Measurements from ENCODE around the gene LMNB1. TPM values are rescaled to one million over a fixed set of nuclear protein-coding genes. Genes with fewer than 3 reads are reported as not detected.
A peak's percentile ranks its signal among the peaks of the same experiment; 100 is the strongest.

LMNB1 gene
- total RNA-seq, 2 donors from 2014 or later, result 185 to 205 TPM

GRCh38 chr5:126884269-126884819 is 107.4 kb downstream of the LMNB1 start:
- no peaks in the 10 kb centered on the region for H3K36me3 ChIP-seq (ENCODE audit: control insufficient read depth, insufficient read depth, low read length)
- H3K4me1 ChIP-seq (ENCODE audit: control insufficient read depth, insufficient read depth, low read length), result peaks cover 10% of the 10 kb centered on the region
- H3K27ac ChIP-seq (ENCODE audit: low read depth, low read length), result no peak overlapping the region
- H3K27me3 ChIP-seq (ENCODE audit: control insufficient read depth, insufficient read depth, low read length, poor library complexity, severe bottlenecking), result no peaks in the 10 kb centered on the region
- peak overlapping the region; percentile 16 for H3K4me3 ChIP-seq (ENCODE audit: low read length)
- no peaks in the 10 kb centered on the region for H3K9me3 ChIP-seq (ENCODE audit: control insufficient read depth, low read length)
- 92 to 95% methylated on average over 5 of the region's 5 CpGs for WGBS, 2 experiments (ENCODE audit: insufficient coverage in 1 of 2, insufficient read length in 1 of 2)
- Mint-ChIP-seq H3K36me3 (ENCODE audit: low read depth) (peaks cover 3% of the 10 kb centered on the region), H3K9me3 (no peaks in the 10 kb centered on the region), H3K27ac (no peak overlapping the region), H3K4me3 (no peak overlapping the region), H3K4me1 (peaks cover 38% of the 10 kb centered on the region), H3K27me3 (ENCODE audit: insufficient read depth) (no peaks in the 10 kb centered on the region)
- H3K9ac ChIP-seq (ENCODE audit: extremely low read depth, low read length, poor library complexity, severe bottlenecking), result no peak overlapping the region
- no peak for TF ChIP-seq CTCF (conservative IDR thresholded peaks at IDR 0.05)
- DNase-seq, result no peak

Other genes starting within 250 kb of the LMNB1 start
- 100 to 1,000 TPM; 133 to 192 TPM for gene ALDH7A1, start 181.9 kb upstream of the LMNB1 start, total RNA-seq
- gene PHAX, start 176.2 kb upstream of the LMNB1 start, total RNA-seq, result 10 to 100 TPM; 49.9 to 54.1 TPM